Inflammatory macrophage (primary cell): ENCODE data around the gene NEURL2.
A peak's percentile ranks its signal among the peaks of the same experiment; 100 is the strongest.

Source experiments
- DNase-seq, 2 donors: peaks; one replicate each; pipeline ENCODE4 v3.0.0-alpha.2; 2020 to 2022

The NEURL2 gene

DNA sequence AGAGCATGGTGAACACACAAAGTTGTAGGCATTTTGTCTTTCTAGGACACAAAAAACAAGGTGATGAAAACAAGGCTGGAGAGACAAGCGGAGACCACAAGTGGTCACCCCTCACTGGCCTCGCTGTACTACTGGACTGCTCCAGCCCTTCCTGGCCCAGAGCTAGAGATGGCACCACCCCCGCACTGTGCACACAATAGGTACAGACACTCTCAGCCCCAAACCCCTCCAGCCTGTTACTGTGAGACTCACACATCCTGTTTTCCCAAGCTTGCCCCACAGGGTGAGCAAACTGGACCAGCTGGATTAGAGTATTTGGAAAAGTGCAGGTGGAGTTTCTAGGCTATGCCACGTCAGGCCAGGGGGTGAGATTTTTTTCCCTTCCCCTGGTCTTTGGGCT lies 18.4 kb downstream of the NEURL2 start:
- no peak for DNase-seq

GRCh38 chr20:45867819-45868176 lies 23.2 kb downstream of the NEURL2 start:
- DNase-seq, result no peak

GRCh38 chr20:45867136-45867818 lies 23.7 kb downstream of the NEURL2 start:
- no peak for DNase-seq

- DNase-seq, result no peak
Measured at GRCh38 chr20:45866454-45866853, 24.6 kb downstream of the NEURL2 start.

GRCh38 chr20:45863543-45864470 lies 27.2 kb downstream of the NEURL2 start:
- no peak for DNase-seq

GRCh38 chr20:45861221-45862075 lies 29.6 kb downstream of the NEURL2 start:
- DNase-seq, result no peak

DNA sequence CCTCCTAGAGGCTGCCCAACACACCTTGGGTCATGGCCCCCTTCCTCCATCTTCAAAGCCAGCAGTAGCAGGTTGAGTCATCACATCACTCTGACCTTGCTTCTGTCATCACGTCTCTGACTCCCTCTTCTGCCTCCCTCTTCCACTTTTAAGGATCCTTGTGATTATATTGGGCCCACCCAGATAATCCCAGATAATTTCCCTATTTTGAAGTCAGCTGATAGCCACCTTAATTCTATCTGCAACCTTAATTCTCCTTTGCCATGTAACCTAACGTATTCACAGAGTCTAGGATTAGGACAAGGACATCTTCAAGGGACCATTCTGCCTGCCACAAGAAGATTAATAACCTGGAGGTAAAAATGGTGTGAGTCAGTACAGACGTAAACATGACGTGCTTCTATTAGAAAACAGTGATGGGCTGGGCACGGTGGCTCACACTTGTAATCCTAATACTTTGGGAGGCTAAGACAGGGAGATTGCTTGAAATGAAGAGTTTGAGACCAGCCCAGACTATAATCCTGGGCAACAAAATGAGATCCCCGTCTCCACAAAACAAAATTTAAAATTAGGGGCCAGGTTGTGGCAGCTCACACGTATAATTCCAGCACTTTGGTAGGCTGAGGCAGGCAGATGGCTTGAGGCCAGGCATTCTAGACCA lies 30.3 kb downstream of the NEURL2 start:
- no peak for DNase-seq

DNA sequence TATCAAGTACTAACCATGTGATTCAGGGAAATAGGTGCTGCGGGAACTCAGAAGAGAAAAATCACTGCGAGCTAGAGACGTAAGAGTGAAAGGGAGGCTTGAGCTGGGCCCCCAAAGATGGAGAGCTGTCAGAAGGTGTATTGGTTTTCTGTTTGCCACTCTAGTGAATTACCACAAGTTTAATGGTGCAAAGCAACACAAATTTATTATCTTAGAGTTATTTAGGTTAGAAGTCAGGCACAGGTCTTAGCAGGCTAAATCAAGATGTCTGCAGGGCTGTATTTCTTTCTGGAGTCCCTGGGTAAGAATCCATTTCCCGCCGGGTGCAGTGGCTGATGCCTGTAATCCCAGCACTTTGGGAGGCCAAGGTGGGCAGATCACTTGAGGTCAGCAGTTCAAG lies 31.1 kb downstream of the NEURL2 start:
- DNase-seq, result no peak

- DNase-seq, result no peak
Measured at GRCh38 chr20:45857882-45858216, 33.2 kb downstream of the NEURL2 start.

DNA sequence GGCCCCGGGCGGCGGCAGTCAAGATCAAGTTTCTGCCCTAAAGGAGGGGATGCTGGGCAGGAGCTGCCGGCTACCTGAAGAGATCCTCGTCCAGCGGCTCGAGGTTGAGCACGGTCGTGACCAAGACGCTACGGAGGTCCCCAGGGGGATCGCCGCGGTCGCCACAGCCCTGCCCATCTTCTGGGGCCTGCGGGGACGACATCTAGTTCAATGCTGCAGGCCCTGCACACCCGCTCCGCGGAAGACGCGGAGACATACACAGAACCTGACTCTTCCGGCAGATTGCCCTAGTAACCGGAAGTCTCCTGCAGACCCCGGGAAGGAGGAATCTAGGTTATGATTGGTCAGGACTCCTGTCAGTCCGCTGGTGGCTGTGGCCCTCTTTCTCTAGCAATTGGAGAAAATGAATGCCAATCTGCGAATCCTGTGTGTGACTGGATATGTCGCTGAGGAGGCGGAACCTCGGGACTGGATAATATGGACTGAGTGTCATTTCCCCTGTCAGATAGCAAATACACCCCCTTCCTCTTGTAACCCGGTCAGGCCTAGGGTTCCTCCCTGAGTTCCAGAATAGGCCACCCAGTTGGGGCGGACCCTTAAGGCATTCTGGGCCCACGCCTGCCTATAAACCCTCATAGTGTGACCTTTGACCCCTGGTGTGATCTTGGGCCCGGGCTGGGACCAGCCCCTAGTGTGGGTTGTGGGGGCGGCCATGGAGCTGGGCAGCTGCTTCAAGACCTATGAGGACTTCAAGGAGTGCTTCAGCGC lies 33.7 kb downstream of the NEURL2 start, which contains the start of the genes ACOT8 and ZSWIM3:
Gene ACOT8 (minus strand): TSS at position 279 of the 768 bp plus-strand sequence. CDS start 77 bp downstream, at position 202.
Gene ZSWIM3 (plus strand): TSS at position 501 of the 768 bp plus-strand sequence. CDS start 212 bp downstream, at position 713.
- peak; percentile 100 for DNase-seq

- DNase-seq, result no peak
Measured at GRCh38 chr20:45853484-45853883, 37.5 kb downstream of the NEURL2 start.

DNA sequence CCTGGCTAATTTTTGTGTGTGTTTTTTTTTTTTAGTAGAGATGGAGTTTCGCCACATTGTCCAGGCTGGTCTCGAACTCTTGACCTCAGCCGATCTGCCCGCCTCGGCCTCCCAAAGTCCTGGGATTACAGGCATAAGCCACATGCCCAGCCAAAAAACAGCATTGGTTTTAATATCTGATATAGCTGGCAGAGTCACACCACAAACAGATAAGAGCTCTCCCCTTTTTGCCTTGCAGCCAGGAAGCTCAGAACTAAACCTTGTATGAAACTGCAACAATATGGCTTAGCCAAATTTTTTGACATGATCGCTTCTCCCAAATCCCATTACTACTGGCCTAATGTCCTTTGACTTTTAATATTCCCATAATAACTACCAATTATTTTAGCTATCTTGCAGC lies 38.7 kb downstream of the NEURL2 start:
- DNase-seq, result no peak

DNA sequence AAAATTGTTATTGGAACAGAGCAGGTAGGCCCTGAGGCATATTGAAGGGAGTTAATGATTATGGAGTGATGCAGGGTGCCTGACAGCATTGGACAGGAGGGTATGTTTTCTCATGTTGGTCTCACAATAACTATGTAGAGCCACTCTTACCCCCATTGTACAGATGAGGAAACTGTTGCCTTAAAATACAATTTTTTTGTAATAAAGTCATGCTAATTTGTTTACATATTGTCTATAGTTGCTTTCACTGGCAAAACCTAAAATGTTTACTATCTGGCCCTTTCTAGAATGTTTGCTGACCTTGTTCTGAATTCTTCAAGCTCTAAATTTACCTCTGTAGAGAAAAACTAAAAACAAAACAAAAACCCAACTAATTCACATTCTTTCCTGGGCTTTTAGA lies 39.5 kb downstream of the NEURL2 start:
- no peak for DNase-seq

DNA sequence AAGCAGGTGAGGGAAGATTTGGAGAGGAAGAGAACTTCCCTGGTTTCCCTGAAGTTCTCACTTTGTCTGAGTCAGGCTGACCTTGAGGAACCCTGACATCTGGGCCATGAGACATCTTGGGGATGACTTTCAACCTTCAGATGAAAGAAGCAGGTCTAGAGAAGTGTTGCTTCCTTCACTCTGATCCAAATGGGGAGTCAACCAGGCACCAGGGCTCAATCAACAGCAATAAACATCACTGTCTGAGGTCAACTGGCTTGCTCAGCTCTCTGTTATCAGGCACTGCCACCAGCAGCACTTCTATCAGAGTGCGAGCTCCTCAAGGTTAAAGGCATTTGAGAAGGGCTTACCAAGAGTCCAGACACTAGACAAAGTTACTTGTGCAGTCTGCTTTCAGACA lies 40.1 kb downstream of the NEURL2 start:
- no peak for DNase-seq

GRCh38 chr20:45850238-45850637 lies 40.8 kb downstream of the NEURL2 start:
- DNase-seq, result no peak

DNA sequence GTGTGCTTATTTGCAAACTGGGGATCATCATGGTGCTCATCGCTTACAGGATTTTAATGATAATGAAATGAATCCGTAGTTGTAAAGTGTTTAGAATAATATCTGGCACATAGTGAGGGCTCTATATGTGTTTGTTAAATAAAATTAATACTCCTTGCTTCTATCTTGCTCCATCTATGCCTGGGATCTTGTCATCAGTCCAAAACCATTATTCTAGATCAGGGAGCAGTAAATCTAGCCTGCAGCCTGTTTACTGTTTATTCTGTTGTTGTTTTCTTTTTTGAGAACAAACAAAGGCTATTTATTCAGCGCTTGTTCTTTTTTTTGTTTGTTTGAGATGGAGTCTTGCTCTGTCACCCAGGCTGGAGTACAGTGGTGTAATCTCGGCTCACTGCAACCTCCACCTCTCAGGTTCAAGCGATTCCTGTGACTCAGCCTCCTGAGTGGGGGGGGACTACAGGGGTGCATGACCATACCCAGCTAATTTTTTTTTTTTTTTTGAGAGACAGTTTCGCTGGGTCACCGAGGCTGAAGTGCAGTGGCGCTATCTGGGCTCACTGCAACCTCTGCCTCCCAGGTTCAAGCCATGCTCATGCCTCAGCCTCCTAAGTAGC lies 41.9 kb downstream of the NEURL2 start:
- DNase-seq, result no peak

- no peak for DNase-seq
Measured at GRCh38 chr20:45848421-45848820, 42.6 kb downstream of the NEURL2 start.

DNA sequence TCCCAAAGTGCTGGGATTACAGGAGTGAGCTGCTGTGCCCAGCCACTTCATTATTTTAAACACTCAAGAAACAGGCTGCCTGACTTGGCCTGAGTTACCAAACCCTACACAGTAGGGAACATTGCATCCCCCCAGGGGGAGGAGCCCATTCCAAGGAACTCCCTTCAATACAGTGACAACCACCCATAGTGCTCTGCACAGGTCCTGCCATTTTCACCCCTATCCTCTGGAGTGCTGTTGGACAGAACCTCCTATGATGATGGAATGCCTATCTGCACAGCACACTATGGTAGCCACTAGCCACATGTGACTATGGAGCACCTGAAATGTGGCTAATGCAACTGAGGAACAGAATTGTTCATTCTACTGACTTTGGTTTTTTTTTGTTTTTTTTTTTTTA lies 45.6 kb downstream of the NEURL2 start:
- DNase-seq, result no peak

GRCh38 chr20:45843506-45843905 lies 47.5 kb downstream of the NEURL2 start:
- DNase-seq, result no peak

DNA sequence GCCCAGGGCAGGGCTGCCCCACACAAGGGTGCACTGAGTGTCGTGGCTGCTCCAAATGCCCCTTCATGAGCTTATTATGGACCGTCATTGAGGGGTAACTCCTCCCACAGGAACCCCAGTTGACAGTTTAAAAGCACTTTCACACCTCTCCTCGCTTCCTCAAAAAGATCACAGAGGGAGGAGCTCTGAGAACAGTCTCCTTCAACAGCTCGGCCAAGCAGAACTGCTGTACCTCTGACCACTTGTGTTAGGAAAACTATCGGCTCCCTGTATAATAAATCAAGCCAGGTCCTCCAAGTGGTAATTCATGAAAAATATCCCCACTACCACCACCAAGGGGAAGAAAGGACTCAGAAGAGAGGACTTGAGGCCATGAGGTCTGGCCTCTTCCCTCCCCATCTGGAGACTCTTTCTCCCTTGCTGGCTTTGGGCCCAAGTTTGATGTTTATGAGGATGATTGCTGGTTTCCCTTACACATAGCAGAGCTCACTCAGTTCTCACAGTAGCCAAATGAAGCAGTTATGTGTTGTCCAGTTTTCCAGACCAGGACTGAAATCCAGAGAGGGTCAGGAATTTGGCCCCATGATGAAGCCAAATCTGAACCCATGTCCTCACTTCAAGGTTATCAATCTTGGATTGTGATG lies 48.7 kb downstream of the NEURL2 start:
- peak; percentile 30 to 49 for DNase-seq
